Stimulated activated CD8-positive, alpha-beta memory T cell treated with anti-CD3 and anti-CD28 coated beads, Interleukin-15, amount 100 ng/mL, for 24 hours (primary cell): ENCODE data around the gene LSG1.
A peak's percentile ranks its signal among the peaks of the same experiment; 100 is the strongest.

Experiments
- DNase-seq: peaks from one replicate; pipeline ENCODE4 v3.0.0-alpha.2; 2020; ENCODE audit warnings: low read depth

LSG1 gene

GRCh38 chr3:194671900-194672808, at the start of gene LSG1:
TSS of gene LSG1 (minus strand) at chr3:194672191. CDS start at chr3:194672162, 29 bp downstream.
- peak; percentile 66 for DNase-seq

GRCh38 chr3:194720048-194720447, 48.1 kb upstream of the LSG1 start:
- DNase-seq, result no peak

- no peak for DNase-seq
Measured at GRCh38 chr3:194718079-194718478, 46.1 kb upstream of the LSG1 start.

GRCh38 chr3:194715022-194715800, 43.2 kb upstream of the LSG1 start:
- DNase-seq, result no peak

- no peak for DNase-seq
Measured at GRCh38 chr3:194714564-194714963, 42.6 kb upstream of the LSG1 start.

- no peak for DNase-seq
Measured at GRCh38 chr3:194714137-194714455, 42.1 kb upstream of the LSG1 start.

GRCh38 chr3:194713299-194714136, 41.5 kb upstream of the LSG1 start:
- no peak for DNase-seq

- DNase-seq, result no peak
Measured at GRCh38 chr3:194711913-194712312, 39.9 kb upstream of the LSG1 start.

GRCh38 chr3:194711286-194711685, 39.3 kb upstream of the LSG1 start:
- no peak for DNase-seq

GRCh38 chr3:194707147-194707540, 35.2 kb upstream of the LSG1 start:
- no peak for DNase-seq

- no peak for DNase-seq
Measured at GRCh38 chr3:194705761-194706160, 33.8 kb upstream of the LSG1 start.

- no peak for DNase-seq
Measured at GRCh38 chr3:194705227-194705626, 33.2 kb upstream of the LSG1 start.

- no peak for DNase-seq
Measured at GRCh38 chr3:194702545-194702944, 30.6 kb upstream of the LSG1 start.

GRCh38 chr3:194696702-194697101, 24.7 kb upstream of the LSG1 start:
- DNase-seq, result no peak

- no peak for DNase-seq
Measured at GRCh38 chr3:194691481-194692283, 19.7 kb upstream of the LSG1 start.

GRCh38 chr3:194690501-194691372, 18.7 kb upstream of the LSG1 start:
- no peak for DNase-seq

- no peak for DNase-seq
Measured at GRCh38 chr3:194689493-194689944, 17.5 kb upstream of the LSG1 start.

- no peak for DNase-seq
Measured at GRCh38 chr3:194688946-194689345, 17.0 kb upstream of the LSG1 start.

GRCh38 chr3:194688200-194688740, 16.3 kb upstream of the LSG1 start:
- no peak for DNase-seq

GRCh38 chr3:194687638-194688199, 15.7 kb upstream of the LSG1 start:
- DNase-seq, result peak; percentile 56
